K562 (cell line): ENCODE measurements around the gene RNF17. TPM values are rescaled to one million over a fixed set of nuclear protein-coding genes. Genes with fewer than 3 reads are reported as not detected.

Experiments
- CC2D1A ChIP-seq: fragments of 450-650 bp; IDR thresholded peaks from 2 replicates; pipeline ENCODE4 v1.6.1; 2017; ENCODE audit warnings: mild to moderate bottlenecking
- ILK ChIP-seq: fragments of 450-650 bp; IDR thresholded peaks from 2 replicates; pipeline ENCODE4 v1.6.1; 2016; ENCODE audit warnings: missing genetic modification characterization, low read depth, mild to moderate bottlenecking, missing compliant biosample characterization, moderate library complexity, borderline replicate concordance
- KLF13 ChIP-seq: fragments of 450-650 bp; IDR thresholded peaks from 2 replicates; pipeline ENCODE4 v1.6.1; 2016; ENCODE audit warnings: missing genetic modification characterization, low read depth, mild to moderate bottlenecking, missing compliant biosample characterization, moderate library complexity, borderline replicate concordance
- MEIS2 ChIP-seq: fragments of 450-650 bp; IDR thresholded peaks from 2 replicates; pipeline ENCODE4 v1.6.1; 2014; ENCODE audit warnings: mild to moderate bottlenecking; ENCODE audit not compliant: partially characterized antibody
- NFE2 ChIP-seq: IDR thresholded peaks from 2 replicates; pipeline ENCODE4 v1.6.1; 2014; ENCODE audit warnings: antibody characterized with exemption, low read depth
- POLR2A ChIP-seq: fragments of 450-650 bp; conservative IDR thresholded peaks from 2 replicates; pipeline ENCODE4 v1.6.1; 2016
- ZEB2 ChIP-seq: fragments of 450-650 bp; IDR thresholded peaks from 2 replicates; pipeline ENCODE4 v1.6.1; 2016
- ZNF316 ChIP-seq: fragments of 450-650 bp; IDR thresholded peaks from 2 replicates; pipeline ENCODE4 v1.6.1; 2016
- polyA plus RNA-seq, 8 experiments: library from polyadenylated mRNA; depleted of rRNA in 4 of 8; stranded (reverse) in 5 of 8; unstranded in 3 of 8; fragments of >200 nt; fragmentation: Nextera tagmentation in 2 of 8; fragmentation: Illumina TruSeq in 1 of 8; extraction: Ambion mirVana in 2 of 8; extraction: Trizol in 1 of 8; gene quantifications; 2 replicates each; pipeline versions ENCODE4 v1.2.1 to v1.2.3, GENCODE V29; 2011 to 2014; ENCODE audit warnings: inconsistent platforms in 1 of 8, missing spikeins in 1 of 8
- total RNA-seq, 7 experiments: library from RNA; depleted of rRNA in 6 of 7; stranded (reverse); fragments of >200 nt in 6 of 7; fragmentation: Illumina TruSeq in 2 of 7; extraction: Trizol in 2 of 7; gene quantifications; 2 replicates each; pipeline versions ENCODE4 v1.2.1 to v1.2.3, GENCODE V29; 2011 to 2021; ENCODE audit warnings: low replicate concordance in 1 of 7
- TF ChIP-seq, protein P1 (sequence below): sonication (generic); formaldehyde crosslinking; IDR thresholded peaks from 2 replicates; pipeline ENCODE4 v1.8.0; 2022; ENCODE audit warnings: mild to moderate bottlenecking, missing genetic modification reagents
- TF ChIP-seq, protein P2 (sequence below): fragments of 450-650 bp; IDR thresholded peaks from 2 replicates; pipeline ENCODE4 v1.6.1; 2016; ENCODE audit warnings: mild to moderate bottlenecking, moderate library complexity
- TF ChIP-seq, protein P3 (sequence below): fragments of 250-450 bp; sonication (Bioruptor Pico); IDR thresholded peaks from 2 replicates; pipeline ENCODE4 v1.4.0; 2020; ENCODE audit warnings: mild to moderate bottlenecking
- TF ChIP-seq, protein P4 (sequence below): sonication (generic); formaldehyde crosslinking; IDR thresholded peaks from 2 replicates; pipeline ENCODE4 v1.8.1; 2022; ENCODE audit warnings: missing genetic modification reagents

RNF17 gene
- total and polyA plus RNA-seq, 9 of the 15 experiments (the other 6 are each of a cell fraction or from before 2014, with no cell fraction given): 0.11 to 0.90 (median 0.58) TPM

DNA sequence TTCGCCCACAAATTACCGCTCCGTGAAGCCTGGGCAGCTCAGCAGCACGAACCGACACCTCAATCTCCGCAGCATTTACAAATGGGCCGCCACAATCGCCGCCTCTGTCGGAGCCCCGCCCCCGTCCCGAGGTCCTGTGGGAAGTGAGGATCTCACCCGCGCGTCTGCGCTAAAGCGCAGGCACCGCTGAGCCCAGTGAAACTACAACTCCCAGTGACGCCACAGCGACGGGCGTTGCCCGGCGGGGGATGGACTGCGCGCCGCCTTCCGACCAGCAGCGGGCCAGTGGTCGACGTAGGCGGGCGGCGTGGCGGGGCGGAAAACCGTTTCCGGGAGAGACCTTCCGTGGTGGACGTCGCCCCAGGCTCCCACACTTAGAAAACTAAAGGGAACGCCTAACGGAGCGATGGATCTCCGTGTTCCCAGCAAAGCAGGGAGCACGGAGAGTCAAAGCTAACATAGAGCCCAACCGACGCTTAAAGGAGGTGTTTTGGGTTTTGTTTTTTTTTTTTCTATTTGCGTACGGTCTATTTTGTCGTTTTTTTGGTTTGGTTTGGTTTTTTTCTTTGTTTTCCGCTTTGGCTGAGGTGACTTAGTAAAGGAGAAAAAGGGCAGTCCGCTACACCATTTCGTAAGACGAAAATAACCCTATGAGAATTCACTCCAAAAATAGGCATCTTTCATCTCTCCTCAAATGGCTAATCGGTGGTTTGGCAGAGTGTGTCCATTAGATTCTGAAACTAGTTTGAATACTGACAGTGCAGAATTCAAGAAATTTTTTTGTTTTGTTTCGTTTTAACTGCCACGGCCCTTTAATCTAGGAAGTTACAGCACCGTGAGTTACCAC, 159.0 kb downstream of the RNF17 start (continued):
- TF ChIP-seq CC2D1A: no peak
- TF ChIP-seq, protein P1, sequence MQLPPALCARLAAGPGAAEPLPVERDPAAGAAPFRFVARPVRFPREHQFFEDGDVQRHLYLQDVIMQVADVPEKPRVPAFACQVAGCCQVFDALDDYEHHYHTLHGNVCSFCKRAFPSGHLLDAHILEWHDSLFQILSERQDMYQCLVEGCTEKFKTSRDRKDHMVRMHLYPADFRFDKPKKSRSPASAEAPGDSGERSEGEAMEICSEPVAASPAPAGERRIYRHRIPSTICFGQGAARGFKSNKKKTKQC (CRISPR knock-in tag): no peak
- TF ChIP-seq, protein P2, sequence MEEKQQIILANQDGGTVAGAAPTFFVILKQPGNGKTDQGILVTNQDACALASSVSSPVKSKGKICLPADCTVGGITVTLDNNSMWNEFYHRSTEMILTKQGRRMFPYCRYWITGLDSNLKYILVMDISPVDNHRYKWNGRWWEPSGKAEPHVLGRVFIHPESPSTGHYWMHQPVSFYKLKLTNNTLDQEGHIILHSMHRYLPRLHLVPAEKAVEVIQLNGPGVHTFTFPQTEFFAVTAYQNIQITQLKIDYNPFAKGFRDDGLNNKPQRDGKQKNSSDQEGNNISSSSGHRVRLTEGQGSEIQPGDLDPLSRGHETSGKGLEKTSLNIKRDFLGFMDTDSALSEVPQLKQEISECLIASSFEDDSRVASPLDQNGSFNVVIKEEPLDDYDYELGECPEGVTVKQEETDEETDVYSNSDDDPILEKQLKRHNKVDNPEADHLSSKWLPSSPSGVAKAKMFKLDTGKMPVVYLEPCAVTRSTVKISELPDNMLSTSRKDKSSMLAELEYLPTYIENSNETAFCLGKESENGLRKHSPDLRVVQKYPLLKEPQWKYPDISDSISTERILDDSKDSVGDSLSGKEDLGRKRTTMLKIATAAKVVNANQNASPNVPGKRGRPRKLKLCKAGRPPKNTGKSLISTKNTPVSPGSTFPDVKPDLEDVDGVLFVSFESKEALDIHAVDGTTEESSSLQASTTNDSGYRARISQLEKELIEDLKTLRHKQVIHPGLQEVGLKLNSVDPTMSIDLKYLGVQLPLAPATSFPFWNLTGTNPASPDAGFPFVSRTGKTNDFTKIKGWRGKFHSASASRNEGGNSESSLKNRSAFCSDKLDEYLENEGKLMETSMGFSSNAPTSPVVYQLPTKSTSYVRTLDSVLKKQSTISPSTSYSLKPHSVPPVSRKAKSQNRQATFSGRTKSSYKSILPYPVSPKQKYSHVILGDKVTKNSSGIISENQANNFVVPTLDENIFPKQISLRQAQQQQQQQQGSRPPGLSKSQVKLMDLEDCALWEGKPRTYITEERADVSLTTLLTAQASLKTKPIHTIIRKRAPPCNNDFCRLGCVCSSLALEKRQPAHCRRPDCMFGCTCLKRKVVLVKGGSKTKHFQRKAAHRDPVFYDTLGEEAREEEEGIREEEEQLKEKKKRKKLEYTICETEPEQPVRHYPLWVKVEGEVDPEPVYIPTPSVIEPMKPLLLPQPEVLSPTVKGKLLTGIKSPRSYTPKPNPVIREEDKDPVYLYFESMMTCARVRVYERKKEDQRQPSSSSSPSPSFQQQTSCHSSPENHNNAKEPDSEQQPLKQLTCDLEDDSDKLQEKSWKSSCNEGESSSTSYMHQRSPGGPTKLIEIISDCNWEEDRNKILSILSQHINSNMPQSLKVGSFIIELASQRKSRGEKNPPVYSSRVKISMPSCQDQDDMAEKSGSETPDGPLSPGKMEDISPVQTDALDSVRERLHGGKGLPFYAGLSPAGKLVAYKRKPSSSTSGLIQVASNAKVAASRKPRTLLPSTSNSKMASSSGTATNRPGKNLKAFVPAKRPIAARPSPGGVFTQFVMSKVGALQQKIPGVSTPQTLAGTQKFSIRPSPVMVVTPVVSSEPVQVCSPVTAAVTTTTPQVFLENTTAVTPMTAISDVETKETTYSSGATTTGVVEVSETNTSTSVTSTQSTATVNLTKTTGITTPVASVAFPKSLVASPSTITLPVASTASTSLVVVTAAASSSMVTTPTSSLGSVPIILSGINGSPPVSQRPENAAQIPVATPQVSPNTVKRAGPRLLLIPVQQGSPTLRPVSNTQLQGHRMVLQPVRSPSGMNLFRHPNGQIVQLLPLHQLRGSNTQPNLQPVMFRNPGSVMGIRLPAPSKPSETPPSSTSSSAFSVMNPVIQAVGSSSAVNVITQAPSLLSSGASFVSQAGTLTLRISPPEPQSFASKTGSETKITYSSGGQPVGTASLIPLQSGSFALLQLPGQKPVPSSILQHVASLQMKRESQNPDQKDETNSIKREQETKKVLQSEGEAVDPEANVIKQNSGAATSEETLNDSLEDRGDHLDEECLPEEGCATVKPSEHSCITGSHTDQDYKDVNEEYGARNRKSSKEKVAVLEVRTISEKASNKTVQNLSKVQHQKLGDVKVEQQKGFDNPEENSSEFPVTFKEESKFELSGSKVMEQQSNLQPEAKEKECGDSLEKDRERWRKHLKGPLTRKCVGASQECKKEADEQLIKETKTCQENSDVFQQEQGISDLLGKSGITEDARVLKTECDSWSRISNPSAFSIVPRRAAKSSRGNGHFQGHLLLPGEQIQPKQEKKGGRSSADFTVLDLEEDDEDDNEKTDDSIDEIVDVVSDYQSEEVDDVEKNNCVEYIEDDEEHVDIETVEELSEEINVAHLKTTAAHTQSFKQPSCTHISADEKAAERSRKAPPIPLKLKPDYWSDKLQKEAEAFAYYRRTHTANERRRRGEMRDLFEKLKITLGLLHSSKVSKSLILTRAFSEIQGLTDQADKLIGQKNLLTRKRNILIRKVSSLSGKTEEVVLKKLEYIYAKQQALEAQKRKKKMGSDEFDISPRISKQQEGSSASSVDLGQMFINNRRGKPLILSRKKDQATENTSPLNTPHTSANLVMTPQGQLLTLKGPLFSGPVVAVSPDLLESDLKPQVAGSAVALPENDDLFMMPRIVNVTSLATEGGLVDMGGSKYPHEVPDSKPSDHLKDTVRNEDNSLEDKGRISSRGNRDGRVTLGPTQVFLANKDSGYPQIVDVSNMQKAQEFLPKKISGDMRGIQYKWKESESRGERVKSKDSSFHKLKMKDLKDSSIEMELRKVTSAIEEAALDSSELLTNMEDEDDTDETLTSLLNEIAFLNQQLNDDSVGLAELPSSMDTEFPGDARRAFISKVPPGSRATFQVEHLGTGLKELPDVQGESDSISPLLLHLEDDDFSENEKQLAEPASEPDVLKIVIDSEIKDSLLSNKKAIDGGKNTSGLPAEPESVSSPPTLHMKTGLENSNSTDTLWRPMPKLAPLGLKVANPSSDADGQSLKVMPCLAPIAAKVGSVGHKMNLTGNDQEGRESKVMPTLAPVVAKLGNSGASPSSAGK: peak; percentile 39; the same call in 1 of the 2 replicates
- peak; percentile 76; the same call in 1 of the 2 replicates for TF ChIP-seq KLF13 (tag)
- TF ChIP-seq ILK (tag): no peak
- peak; percentile 95 for TF ChIP-seq POLR2A
- TF ChIP-seq ZEB2: no peak
- TF ChIP-seq NFE2: no peak
- TF ChIP-seq, protein P3, sequence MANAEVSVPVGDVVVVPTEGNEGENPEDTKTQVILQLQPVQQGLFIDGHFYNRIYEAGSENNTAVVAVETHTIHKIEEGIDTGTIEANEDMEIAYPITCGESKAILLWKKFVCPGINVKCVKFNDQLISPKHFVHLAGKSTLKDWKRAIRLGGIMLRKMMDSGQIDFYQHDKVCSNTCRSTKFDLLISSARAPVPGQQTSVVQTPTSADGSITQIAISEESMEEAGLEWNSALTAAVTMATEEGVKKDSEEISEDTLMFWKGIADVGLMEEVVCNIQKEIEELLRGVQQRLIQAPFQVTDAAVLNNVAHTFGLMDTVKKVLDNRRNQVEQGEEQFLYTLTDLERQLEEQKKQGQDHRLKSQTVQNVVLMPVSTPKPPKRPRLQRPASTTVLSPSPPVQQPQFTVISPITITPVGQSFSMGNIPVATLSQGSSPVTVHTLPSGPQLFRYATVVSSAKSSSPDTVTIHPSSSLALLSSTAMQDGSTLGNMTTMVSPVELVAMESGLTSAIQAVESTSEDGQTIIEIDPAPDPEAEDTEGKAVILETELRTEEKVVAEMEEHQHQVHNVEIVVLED (CRISPR knock-in tag): peak; percentile 91
- TF ChIP-seq, protein P4, sequence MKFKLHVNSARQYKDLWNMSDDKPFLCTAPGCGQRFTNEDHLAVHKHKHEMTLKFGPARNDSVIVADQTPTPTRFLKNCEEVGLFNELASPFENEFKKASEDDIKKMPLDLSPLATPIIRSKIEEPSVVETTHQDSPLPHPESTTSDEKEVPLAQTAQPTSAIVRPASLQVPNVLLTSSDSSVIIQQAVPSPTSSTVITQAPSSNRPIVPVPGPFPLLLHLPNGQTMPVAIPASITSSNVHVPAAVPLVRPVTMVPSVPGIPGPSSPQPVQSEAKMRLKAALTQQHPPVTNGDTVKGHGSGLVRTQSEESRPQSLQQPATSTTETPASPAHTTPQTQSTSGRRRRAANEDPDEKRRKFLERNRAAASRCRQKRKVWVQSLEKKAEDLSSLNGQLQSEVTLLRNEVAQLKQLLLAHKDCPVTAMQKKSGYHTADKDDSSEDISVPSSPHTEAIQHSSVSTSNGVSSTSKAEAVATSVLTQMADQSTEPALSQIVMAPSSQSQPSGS (CRISPR knock-in tag): no peak
- 0 out of 2 replicates have a peak, but pooled peaks have one; percentile 31 for TF ChIP-seq ZNF316
- peak; percentile 55 for TF ChIP-seq MEIS2
